Endodermal cell (in vitro differentiated cells): ENCODE results near the gene MTA3. TPM values are rescaled to one million over a fixed set of nuclear protein-coding genes. Genes with fewer than 3 reads are reported as not detected.

Source experiments
- DNase-seq: peaks from one replicate; pipeline ENCODE4 v3.0.0-alpha.2; 2017
- H3K27ac ChIP-seq: 2 replicates; pipeline ENCODE4 v1.5.1; 2013; ENCODE audit warnings: mild to moderate bottlenecking, low read depth, low read length, moderate library complexity
- H3K27me3 ChIP-seq: 2 replicates; pipeline ENCODE4 v1.6.1; 2013; ENCODE audit warnings: mild to moderate bottlenecking, low read length, moderate library complexity; ENCODE audit not compliant: insufficient read depth, control insufficient read depth, poor library complexity, severe bottlenecking
- H3K36me3 ChIP-seq: 2 replicates; pipeline ENCODE4 v1.7.0; 2013; ENCODE audit warnings: mild to moderate bottlenecking, low read length, moderate library complexity; ENCODE audit not compliant: control insufficient read depth, insufficient read depth
- H3K4me1 ChIP-seq: one replicate; pipeline ENCODE4 v1.7.0; 2013; ENCODE audit warnings: low read length; ENCODE audit not compliant: control insufficient read depth, insufficient read depth
- H3K4me3 ChIP-seq: 2 replicates; pipeline ENCODE4 v1.5.1; 2013; ENCODE audit warnings: mild to moderate bottlenecking, low read length, moderate library complexity
- H3K9ac ChIP-seq: 2 replicates; pipeline ENCODE4 v1.6.1; 2013; ENCODE audit warnings: mild to moderate bottlenecking, low read length, moderate library complexity; ENCODE audit not compliant: poor library complexity, severe bottlenecking; ENCODE audit errors: extremely low read depth
- H3K9me3 ChIP-seq: 2 replicates; pipeline ENCODE4 v1.6.1; 2013; ENCODE audit warnings: mild to moderate bottlenecking, low read length, moderate library complexity; ENCODE audit not compliant: control insufficient read depth
- H3K27ac Mint-ChIP-seq: 2 replicates; pipeline ENCODE4 v1.8.0; 2020; ENCODE audit warnings: mixed read lengths
- H3K27me3 Mint-ChIP-seq: 2 replicates; pipeline ENCODE4 v1.8.0; 2021; ENCODE audit warnings: mild to moderate bottlenecking, mixed read lengths; ENCODE audit not compliant: insufficient read depth
- H3K36me3 Mint-ChIP-seq: 2 replicates; pipeline ENCODE4 v1.8.0; 2020; ENCODE audit warnings: low read depth, mixed read lengths
- H3K4me1 Mint-ChIP-seq: 2 replicates; pipeline ENCODE4 v1.8.0; 2020; ENCODE audit warnings: mixed read lengths
- H3K4me3 Mint-ChIP-seq: 2 replicates; pipeline ENCODE4 v1.8.0; 2020; ENCODE audit warnings: mild to moderate bottlenecking, moderate library complexity, mixed read lengths
- H3K9me3 Mint-ChIP-seq: 2 replicates; pipeline ENCODE4 v1.8.0; 2020; ENCODE audit warnings: mild to moderate bottlenecking, mixed read lengths
- CTCF ChIP-seq: fragments of 200-600 bp; sonication (generic); conservative IDR thresholded peaks from 2 replicates; pipeline ENCODE4 v1.5.0; 2021; ENCODE audit warnings: antibody characterized with exemption, mild to moderate bottlenecking
- WGBS, 2 experiments: methylation state at CpG; one replicate each; pipeline versions ENCODE4 v1.1.5 to v1.1.7; 2013; ENCODE audit warnings: missing lambda C conversion rate in 2 of 2, mixed read lengths in 1 of 2; ENCODE audit not compliant: insufficient coverage in 1 of 2, insufficient read length in 1 of 2; 5-methylcytosine and 5-hydroxymethylcytosine counted together
- total RNA-seq, 2 donors: library from RNA; stranded (reverse); fragmentation: NEBNext Ultra II Directional in 1 of 2; extraction: Animal tissue kit (Norgen Biotek cat#: 25700) in 1 of 2; gene quantifications; 2 replicates in 1 of 2; 3 replicates in 1 of 2; pipeline ENCODE4 v1.2.1, GENCODE V29; 2021

The MTA3 gene
- total RNA-seq, 2 donors from 2014 or later = 138 to 154 TPM

GRCh38 chr2:42587526-42588117 lies 19.2 kb downstream of the MTA3 start:
- H3K27me3 Mint-ChIP-seq = no peaks in the 10 kb centered on the region
- WGBS, 2 experiments = 87 to 94% methylated on average over 3 of the region's 4 CpGs
- Histone ChIP-seq H3K9ac (no peak overlapping the region), H3K36me3 (peaks cover 63% of the 10 kb centered on the region), H3K27ac (no peak overlapping the region), H3K4me1 (no peaks in the 10 kb centered on the region), H3K4me3 (no peak overlapping the region), H3K27me3 (no peaks in the 10 kb centered on the region), H3K9me3 (peaks cover 4% of the 10 kb centered on the region)
- TF ChIP-seq CTCF = no peak
- H3K4me1 Mint-ChIP-seq = no peaks in the 10 kb centered on the region
- peaks cover 50% of the 10 kb centered on the region for H3K36me3 Mint-ChIP-seq
- no peak overlapping the region for H3K4me3 Mint-ChIP-seq
- H3K9me3 Mint-ChIP-seq = no peaks in the 10 kb centered on the region
- no peak overlapping the region for H3K27ac Mint-ChIP-seq
- DNase-seq = no peak

- H3K9ac ChIP-seq = no peak overlapping the region
- TF ChIP-seq CTCF = no peak
- peaks cover 58% of the 10 kb centered on the region for H3K36me3 ChIP-seq
- no peaks in the 10 kb centered on the region for H3K4me1 ChIP-seq
- H3K36me3 Mint-ChIP-seq = peaks cover 46% of the 10 kb centered on the region
- no peak for DNase-seq
- H3K4me3 Mint-ChIP-seq = no peak overlapping the region
- WGBS, 2 experiments = 100% methylated on average over 1 of the region's 1 CpG; no CpG with 5 or more reads in 1 of the 2 experiments
- H3K27ac ChIP-seq = no peak overlapping the region
- H3K9me3 Mint-ChIP-seq = no peaks in the 10 kb centered on the region
- H3K27me3 Mint-ChIP-seq = no peaks in the 10 kb centered on the region
- H3K9me3 ChIP-seq = peaks cover 4% of the 10 kb centered on the region
- no peak overlapping the region for H3K27ac Mint-ChIP-seq
- no peaks in the 10 kb centered on the region for H3K27me3 ChIP-seq
- H3K4me1 Mint-ChIP-seq = no peaks in the 10 kb centered on the region
- H3K4me3 ChIP-seq = no peak overlapping the region
Measured at GRCh38 chr2:42588121-42588520, 19.7 kb downstream of the MTA3 start.

GRCh38 chr2:42590176-42590575 lies 21.7 kb downstream of the MTA3 start:
- peaks cover 42% of the 10 kb centered on the region for H3K36me3 Mint-ChIP-seq
- no peak for DNase-seq
- no peaks in the 10 kb centered on the region for H3K9me3 Mint-ChIP-seq
- H3K27ac Mint-ChIP-seq = peak overlapping the region; percentile 23
- Histone ChIP-seq H3K9me3 (peaks cover 4% of the 10 kb centered on the region), H3K27me3 (no peaks in the 10 kb centered on the region), H3K4me3 (no peak overlapping the region), H3K4me1 (no peaks in the 10 kb centered on the region), H3K36me3 (peaks cover 44% of the 10 kb centered on the region), H3K9ac (no peak overlapping the region), H3K27ac (no peak overlapping the region)
- H3K27me3 Mint-ChIP-seq = no peaks in the 10 kb centered on the region
- H3K4me3 Mint-ChIP-seq = no peak overlapping the region
- no peak for TF ChIP-seq CTCF
- WGBS, 2 experiments = 95 to 97% methylated on average over 2 of the region's 2 CpGs
- no peaks in the 10 kb centered on the region for H3K4me1 Mint-ChIP-seq
